ENCODE data around the gene CENPVL3. TPM values are rescaled to one million over a fixed set of nuclear protein-coding genes. Genes with fewer than 3 reads are reported as not detected.
"Not testable (repeated sequence)": the region's sequence is repeated elsewhere in the genome, so short reads cannot be mapped to it uniquely, and the experiment has no call there.

Gene CENPVL3
- total RNA-seq = not detected

GRCh38 chrX:51618241-51619155, at the start of gene CENPVL3:
CENPVL3 (minus strand) TSS chrX:51618912; CDS start chrX:51618873, 39 bp downstream.
- POLR2A ChIA-PET = not testable (repeated sequence)

GRCh38 chrX:51665981-51666380, 47.3 kb upstream of the CENPVL3 start:
- CTCF ChIA-PET = no interaction called here
- H3K9me3 Mint-ChIP-seq = no peaks in the 10 kb centered on the region
- H3K4me1 Mint-ChIP-seq = peaks cover 5% of the 10 kb centered on the region
- H3K27me3 Mint-ChIP-seq = no peaks in the 10 kb centered on the region
- DNase-seq = no peak
- H3K36me3 Mint-ChIP-seq (ENCODE audit: low read depth) = no peaks in the 10 kb centered on the region
- POLR2A ChIA-PET = no interaction called here
- no peak overlapping the region for H3K27ac Mint-ChIP-seq
- H3K4me3 Mint-ChIP-seq = no peak overlapping the region

More at GRCh38 chrX:51618241-51619155, at the start of gene CENPVL3:
- H3K4me3 Mint-ChIP-seq; H3K9me3 Mint-ChIP-seq; H3K36me3 Mint-ChIP-seq (ENCODE audit: low read depth); H3K4me1 Mint-ChIP-seq; DNase-seq; H3K27ac Mint-ChIP-seq; CTCF ChIA-PET: not testable (repeated sequence)
- peaks cover 40% of the 10 kb centered on the region for H3K27me3 Mint-ChIP-seq

GRCh38 chrX:51643377-51643776, 24.7 kb upstream of the CENPVL3 start:
- no peaks in the 10 kb centered on the region for H3K4me1 Mint-ChIP-seq
- ChIA-PET CTCF (no interaction called here), POLR2A (no interaction called here)
- no peaks in the 10 kb centered on the region for H3K9me3 Mint-ChIP-seq
- peaks cover 12% of the 10 kb centered on the region for H3K27me3 Mint-ChIP-seq
- no peak overlapping the region for H3K4me3 Mint-ChIP-seq
- H3K27ac Mint-ChIP-seq = no peak overlapping the region
- H3K36me3 Mint-ChIP-seq (ENCODE audit: low read depth) = no peaks in the 10 kb centered on the region
- DNase-seq = no peak

- Mint-ChIP-seq H3K9me3 (no peaks in the 10 kb centered on the region), H3K4me3 (no peak overlapping the region), H3K27ac (no peak overlapping the region), H3K36me3 (ENCODE audit: low read depth) (no peaks in the 10 kb centered on the region), H3K4me1 (no peaks in the 10 kb centered on the region), H3K27me3 (peaks cover 8% of the 10 kb centered on the region)
- ChIA-PET CTCF (interaction anchor here (1.1 kb wide), 1 partner anchor 220 kb away, joined by 3 read pairs; no protein-coding TSS in a partner anchor), POLR2A (no interaction called here)
- no peak for DNase-seq
These were observed 22.8 kb upstream of the CENPVL3 start for GRCh38 chrX:51641421-51642021.

- H3K4me1 Mint-ChIP-seq; CTCF ChIA-PET; H3K27ac Mint-ChIP-seq; H3K9me3 Mint-ChIP-seq; DNase-seq; H3K4me3 Mint-ChIP-seq; H3K36me3 Mint-ChIP-seq (ENCODE audit: low read depth); POLR2A ChIA-PET; H3K27me3 Mint-ChIP-seq: not testable (repeated sequence)
These were observed 17.8 kb upstream of the CENPVL3 start for GRCh38 chrX:51636511-51636910.

GRCh38 chrX:51614353-51615012, 4.2 kb downstream of the CENPVL3 start:
- ChIA-PET CTCF (no interaction called here), POLR2A (no interaction called here)
- DNase-seq = no peak
- H3K9me3 Mint-ChIP-seq = no peaks in the 10 kb centered on the region
- H3K36me3 Mint-ChIP-seq (ENCODE audit: low read depth) = no peaks in the 10 kb centered on the region
- peaks cover 25% of the 10 kb centered on the region for H3K27me3 Mint-ChIP-seq
- no peak overlapping the region for H3K27ac Mint-ChIP-seq
- peaks cover 5% of the 10 kb centered on the region for H3K4me1 Mint-ChIP-seq
- no peak overlapping the region for H3K4me3 Mint-ChIP-seq

- no peaks in the 10 kb centered on the region for H3K36me3 Mint-ChIP-seq (ENCODE audit: low read depth)
- no peak overlapping the region for H3K4me3 Mint-ChIP-seq
- ChIA-PET CTCF (no interaction called here), POLR2A (no interaction called here)
- no peak overlapping the region for H3K27ac Mint-ChIP-seq
- peaks cover 4% of the 10 kb centered on the region for H3K4me1 Mint-ChIP-seq
- no peaks in the 10 kb centered on the region for H3K9me3 Mint-ChIP-seq
- no peak for DNase-seq
- H3K27me3 Mint-ChIP-seq = peaks cover 2% of the 10 kb centered on the region
These were observed 9.9 kb downstream of the CENPVL3 start for GRCh38 chrX:51608766-51609165.

- H3K4me3 Mint-ChIP-seq = no peak overlapping the region
- H3K4me1 Mint-ChIP-seq = peaks cover 4% of the 10 kb centered on the region
- POLR2A ChIA-PET = no interaction called here
- H3K27ac Mint-ChIP-seq = no peak overlapping the region
- CTCF ChIA-PET = no interaction called here
- DNase-seq = no peak
- no peaks in the 10 kb centered on the region for H3K36me3 Mint-ChIP-seq (ENCODE audit: low read depth)
- peaks cover 2% of the 10 kb centered on the region for H3K27me3 Mint-ChIP-seq
- H3K9me3 Mint-ChIP-seq = no peaks in the 10 kb centered on the region
These were observed 10.6 kb downstream of the CENPVL3 start for GRCh38 chrX:51608126-51608525.

- Mint-ChIP-seq H3K36me3 (ENCODE audit: low read depth) (no peaks in the 10 kb centered on the region), H3K27ac (no peak overlapping the region), H3K9me3 (no peaks in the 10 kb centered on the region), H3K4me3 (no peak overlapping the region), H3K4me1 (peaks cover 4% of the 10 kb centered on the region), H3K27me3 (peaks cover 2% of the 10 kb centered on the region)
- CTCF ChIA-PET = no interaction called here
- no peak for DNase-seq
- POLR2A ChIA-PET = no interaction called here
These were observed 12.3 kb downstream of the CENPVL3 start for GRCh38 chrX:51606446-51606845.

GRCh38 chrX:51598899-51599298, 19.8 kb downstream of the CENPVL3 start:
- CTCF ChIA-PET = no interaction called here
- H3K4me3 Mint-ChIP-seq = no peak overlapping the region
- no peak overlapping the region for H3K27ac Mint-ChIP-seq
- peaks cover 10% of the 10 kb centered on the region for H3K27me3 Mint-ChIP-seq
- no peaks in the 10 kb centered on the region for H3K9me3 Mint-ChIP-seq
- DNase-seq = no peak
- no peaks in the 10 kb centered on the region for H3K36me3 Mint-ChIP-seq (ENCODE audit: low read depth)
- POLR2A ChIA-PET = no interaction called here
- no peaks in the 10 kb centered on the region for H3K4me1 Mint-ChIP-seq

- ChIA-PET POLR2A (no interaction called here), CTCF (no interaction called here)
These were observed 46.8 kb downstream of the CENPVL3 start for GRCh38 chrX:51571874-51572273.

GRCh38 chrX:51569561-51569960, 49.2 kb downstream of the CENPVL3 start:
- Mint-ChIP-seq H3K9me3 (no peaks in the 10 kb centered on the region), H3K36me3 (ENCODE audit: low read depth) (no peaks in the 10 kb centered on the region), H3K27ac (no peak overlapping the region), H3K4me3 (no peak overlapping the region), H3K4me1 (no peaks in the 10 kb centered on the region), H3K27me3 (no peaks in the 10 kb centered on the region)
- no peak for DNase-seq
- ChIA-PET POLR2A (no interaction called here), CTCF (no interaction called here)

More at GRCh38 chrX:51571874-51572273, 46.8 kb downstream of the CENPVL3 start:
- H3K27ac Mint-ChIP-seq = no peak overlapping the region
- no peaks in the 10 kb centered on the region for H3K4me1 Mint-ChIP-seq
- H3K36me3 Mint-ChIP-seq (ENCODE audit: low read depth) = no peaks in the 10 kb centered on the region
- no peaks in the 10 kb centered on the region for H3K27me3 Mint-ChIP-seq
- DNase-seq = no peak
- no peaks in the 10 kb centered on the region for H3K9me3 Mint-ChIP-seq
- H3K4me3 Mint-ChIP-seq = no peak overlapping the region

GRCh38 chrX:51568586-51568985, 50.1 kb downstream of the CENPVL3 start:
- CTCF ChIA-PET = no interaction called here
- no peaks in the 10 kb centered on the region for H3K4me1 Mint-ChIP-seq
- H3K27ac Mint-ChIP-seq = no peak overlapping the region
- POLR2A ChIA-PET = no interaction called here
- no peak for DNase-seq
- no peaks in the 10 kb centered on the region for H3K9me3 Mint-ChIP-seq
- no peaks in the 10 kb centered on the region for H3K27me3 Mint-ChIP-seq
- H3K36me3 Mint-ChIP-seq (ENCODE audit: low read depth) = no peaks in the 10 kb centered on the region
- no peak overlapping the region for H3K4me3 Mint-ChIP-seq

Measured in activated CD4-positive, alpha-beta memory T cell treated with anti-CD3 and anti-CD28 coated beads, Interleukin-2, amount 10 ng/mL, durations not matched to agents 7 days and 5 days (primary cell).